Mesothelial cell of epicardium (in vitro differentiated cells): Measurements from ENCODE around the gene ADRA2B. TPM values are rescaled to one million over a fixed set of nuclear protein-coding genes. Genes with fewer than 3 reads are reported as not detected.
"Not testable (repeated sequence)": the region's sequence is repeated elsewhere in the genome, so short reads cannot be mapped to it uniquely, and the experiment has no call there.

ENCODE experiments used
- DNase-seq, 2 experiments: peaks; one replicate each; pipeline ENCODE4 v3.0.0; 2021; ENCODE audit warnings: low spot score in 2 of 2; ENCODE audit not compliant: unreplicated experiment in 2 of 2
- H3K27ac Mint-ChIP-seq: 2 replicates; pipeline ENCODE4 v1.8.0; 2021; ENCODE audit warnings: mixed read lengths
- H3K27me3 Mint-ChIP-seq: 2 replicates; pipeline ENCODE4 v1.8.0; 2021; ENCODE audit warnings: low read depth, mixed read lengths
- H3K36me3 Mint-ChIP-seq: 2 replicates; pipeline ENCODE4 v1.8.0; 2021; ENCODE audit warnings: mixed read lengths
- H3K4me1 Mint-ChIP-seq: 2 replicates; pipeline ENCODE4 v1.8.0; 2021; ENCODE audit warnings: mixed read lengths
- H3K4me3 Mint-ChIP-seq: 2 replicates; pipeline ENCODE4 v1.8.0; 2021; ENCODE audit warnings: mild to moderate bottlenecking, moderate library complexity, mixed read lengths
- H3K9me3 Mint-ChIP-seq: 2 replicates; pipeline ENCODE4 v1.8.0; 2021; ENCODE audit warnings: mixed read lengths
- total RNA-seq: library from RNA; stranded (reverse); gene quantifications from 3 replicates; pipeline ENCODE4 v1.2.1, GENCODE V29; 2021
- TF ChIP-seq, protein P1 (sequence below): fragments of 200-600 bp; sonication (generic); IDR thresholded peaks from one replicate; pipeline ENCODE4 v1.5.0; 2021; ENCODE audit warnings: antibody characterized with exemption; ENCODE audit not compliant: unreplicated experiment

The ADRA2B gene
- total RNA-seq, 1 donor from 2014 or later, result 0.56 TPM

DNA sequence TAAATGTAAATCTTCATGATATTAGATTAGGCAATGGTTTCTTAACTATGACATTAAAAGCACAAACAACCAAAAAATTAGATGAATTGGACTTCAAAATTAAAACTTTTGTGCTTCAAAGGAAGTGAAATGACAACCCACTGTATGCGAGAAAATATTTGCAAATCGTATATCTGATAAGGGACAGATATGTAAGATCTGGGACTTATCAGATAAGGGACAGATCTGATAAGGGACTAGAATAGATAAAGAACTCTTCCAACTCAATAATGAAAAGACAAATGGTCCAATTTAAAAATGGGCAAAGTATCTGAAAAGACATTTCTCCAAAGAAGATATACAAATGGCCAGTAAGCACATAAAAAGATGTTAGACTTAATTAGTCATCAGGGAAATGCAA lies 29.2 kb downstream of the ADRA2B start:
- H3K4me1 Mint-ChIP-seq, result peaks cover 5% of the 10 kb centered on the region
- peaks cover 11% of the 10 kb centered on the region for H3K9me3 Mint-ChIP-seq
- TF ChIP-seq, protein P1, sequence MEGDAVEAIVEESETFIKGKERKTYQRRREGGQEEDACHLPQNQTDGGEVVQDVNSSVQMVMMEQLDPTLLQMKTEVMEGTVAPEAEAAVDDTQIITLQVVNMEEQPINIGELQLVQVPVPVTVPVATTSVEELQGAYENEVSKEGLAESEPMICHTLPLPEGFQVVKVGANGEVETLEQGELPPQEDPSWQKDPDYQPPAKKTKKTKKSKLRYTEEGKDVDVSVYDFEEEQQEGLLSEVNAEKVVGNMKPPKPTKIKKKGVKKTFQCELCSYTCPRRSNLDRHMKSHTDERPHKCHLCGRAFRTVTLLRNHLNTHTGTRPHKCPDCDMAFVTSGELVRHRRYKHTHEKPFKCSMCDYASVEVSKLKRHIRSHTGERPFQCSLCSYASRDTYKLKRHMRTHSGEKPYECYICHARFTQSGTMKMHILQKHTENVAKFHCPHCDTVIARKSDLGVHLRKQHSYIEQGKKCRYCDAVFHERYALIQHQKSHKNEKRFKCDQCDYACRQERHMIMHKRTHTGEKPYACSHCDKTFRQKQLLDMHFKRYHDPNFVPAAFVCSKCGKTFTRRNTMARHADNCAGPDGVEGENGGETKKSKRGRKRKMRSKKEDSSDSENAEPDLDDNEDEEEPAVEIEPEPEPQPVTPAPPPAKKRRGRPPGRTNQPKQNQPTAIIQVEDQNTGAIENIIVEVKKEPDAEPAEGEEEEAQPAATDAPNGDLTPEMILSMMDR, result no peak
- peaks cover 2% of the 10 kb centered on the region for H3K27me3 Mint-ChIP-seq
- H3K36me3 Mint-ChIP-seq, result no peaks in the 10 kb centered on the region
- H3K27ac Mint-ChIP-seq, result no peak overlapping the region
- DNase-seq, result no peak
- H3K4me3 Mint-ChIP-seq, result no peak overlapping the region

DNA sequence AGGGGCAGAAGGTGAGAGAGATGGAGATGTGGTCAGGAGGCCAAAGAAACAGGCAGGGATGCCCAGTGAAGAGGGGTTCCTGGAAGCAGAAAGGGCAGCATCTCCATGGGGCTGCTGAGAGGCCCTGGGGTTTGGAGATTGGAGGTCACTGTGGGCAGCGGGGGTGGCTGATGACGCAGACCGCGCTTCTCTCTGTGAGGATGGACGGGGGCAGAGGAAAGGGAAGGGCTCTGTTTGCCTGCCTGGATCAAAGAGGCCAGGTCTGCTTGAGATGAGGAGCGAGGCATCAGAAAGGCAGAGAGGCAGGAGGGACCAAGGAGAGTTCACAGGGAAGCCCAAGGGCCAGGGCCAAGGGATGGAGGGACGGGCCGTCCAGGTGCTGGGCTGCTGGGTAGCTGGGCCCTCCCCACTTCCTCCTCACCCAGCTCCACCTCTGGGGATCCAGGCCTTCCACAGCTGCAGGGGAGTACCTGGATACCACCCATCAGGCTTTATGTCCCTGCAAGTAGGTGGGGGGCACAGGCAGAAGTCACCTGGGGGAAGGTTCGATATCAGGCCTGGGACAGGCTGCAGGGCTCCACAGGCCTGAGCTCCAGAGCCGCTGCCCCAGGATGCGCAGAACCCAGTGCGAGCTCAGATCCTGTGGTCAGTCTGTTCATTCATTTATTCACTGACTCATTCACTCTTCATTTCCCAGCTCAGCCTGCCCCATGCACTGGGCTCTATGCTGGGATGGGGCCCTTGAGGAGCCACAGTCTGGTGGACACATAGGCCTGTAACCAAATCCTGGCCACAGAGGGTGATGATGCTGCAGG lies 30.6 kb downstream of the ADRA2B start:
- Mint-ChIP-seq H3K36me3 (no peaks in the 10 kb centered on the region), H3K27me3 (peaks cover 3% of the 10 kb centered on the region), H3K4me1 (peaks cover 3% of the 10 kb centered on the region), H3K27ac (no peak overlapping the region), H3K9me3 (peaks cover 16% of the 10 kb centered on the region), H3K4me3 (no peak overlapping the region)
- DNase-seq, result peak in 1 of 2 experiments; percentile 31
- TF ChIP-seq, protein P1, result no peak

DNA sequence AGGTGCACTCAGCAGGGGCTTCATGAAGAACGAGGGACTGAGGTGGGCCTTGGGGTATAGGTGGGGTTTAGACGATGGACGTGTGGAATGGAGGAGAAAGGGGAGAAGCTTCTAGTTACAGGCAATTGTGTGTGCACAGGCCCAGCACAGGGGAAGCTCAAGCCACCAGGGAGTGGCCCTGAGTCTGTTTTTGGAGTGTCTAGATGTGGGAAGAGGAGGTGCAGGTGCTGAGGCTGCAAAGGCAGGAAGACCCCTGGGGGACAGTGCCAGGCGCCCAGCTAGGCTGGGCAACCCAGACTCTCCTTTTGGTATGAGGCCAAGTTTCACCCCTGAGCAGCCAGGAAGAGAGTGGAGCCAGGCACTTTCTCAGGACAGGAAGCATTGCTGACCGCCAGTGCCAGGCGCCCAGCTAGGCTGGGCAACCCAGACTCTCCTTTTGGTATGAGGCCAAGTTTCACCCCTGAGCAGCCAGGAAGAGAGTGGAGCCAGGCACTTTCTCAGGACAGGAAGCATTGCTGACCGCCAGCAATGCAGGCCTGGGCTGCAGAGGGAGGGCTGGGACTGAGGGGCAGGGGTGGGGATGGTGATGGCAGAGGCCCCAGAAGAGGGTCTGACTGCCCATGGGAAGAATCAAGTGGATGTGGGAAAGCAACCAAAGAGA lies 31.4 kb downstream of the ADRA2B start:
- not testable (repeated sequence) for H3K36me3 Mint-ChIP-seq, H3K27me3 Mint-ChIP-seq, DNase-seq, H3K27ac Mint-ChIP-seq, H3K4me3 Mint-ChIP-seq, H3K4me1 Mint-ChIP-seq
- peaks cover 20% of the 10 kb centered on the region for H3K9me3 Mint-ChIP-seq

DNA sequence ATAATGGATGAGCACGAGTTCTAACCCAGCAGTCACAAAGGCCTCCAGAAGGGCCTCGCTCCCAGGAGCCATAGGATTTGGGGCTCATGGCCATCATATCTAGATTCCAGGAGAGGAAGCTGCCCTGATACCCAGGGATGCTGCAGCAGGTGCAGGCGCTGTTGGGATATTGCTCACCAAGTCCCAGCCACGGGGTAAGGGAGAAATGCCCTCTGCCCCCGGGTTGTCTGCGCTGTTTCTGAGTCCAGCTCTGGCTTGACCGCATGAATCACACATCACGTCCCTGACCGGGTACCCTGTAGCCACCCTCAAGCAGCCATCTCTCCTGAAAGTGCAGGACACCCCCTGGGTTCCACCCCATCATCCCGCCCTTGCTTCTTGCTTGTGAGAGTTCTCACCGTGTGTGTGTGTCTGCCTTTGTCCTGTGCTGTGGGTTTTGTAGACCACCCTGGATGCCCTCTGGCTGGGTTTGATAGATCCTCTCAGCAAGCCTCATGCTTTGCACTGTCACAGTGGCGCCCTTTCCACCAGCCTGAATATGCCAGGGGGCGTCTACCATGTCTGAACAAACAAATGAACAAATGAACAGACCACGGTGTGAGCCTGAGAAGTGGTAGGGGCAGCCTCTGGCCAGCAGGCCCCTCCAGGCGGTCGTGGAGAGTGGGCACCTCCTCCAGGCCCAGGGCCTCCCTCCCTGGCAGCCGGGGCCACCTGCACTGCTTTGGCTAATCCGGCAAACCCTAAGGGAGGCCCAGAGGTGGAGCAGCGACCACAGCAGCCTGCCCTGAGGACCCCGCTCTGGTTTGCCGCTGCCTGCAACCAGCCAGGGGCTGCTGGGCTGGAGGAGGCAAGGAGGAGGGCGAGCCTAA lies 32.1 kb downstream of the ADRA2B start:
- Mint-ChIP-seq H3K27ac (no peak overlapping the region), H3K27me3 (peaks cover 11% of the 10 kb centered on the region), H3K4me1 (no peaks in the 10 kb centered on the region), H3K36me3 (no peaks in the 10 kb centered on the region), H3K9me3 (peaks cover 20% of the 10 kb centered on the region), H3K4me3 (no peak overlapping the region)
- TF ChIP-seq, protein P1, result no peak
- no peak for DNase-seq

DNA sequence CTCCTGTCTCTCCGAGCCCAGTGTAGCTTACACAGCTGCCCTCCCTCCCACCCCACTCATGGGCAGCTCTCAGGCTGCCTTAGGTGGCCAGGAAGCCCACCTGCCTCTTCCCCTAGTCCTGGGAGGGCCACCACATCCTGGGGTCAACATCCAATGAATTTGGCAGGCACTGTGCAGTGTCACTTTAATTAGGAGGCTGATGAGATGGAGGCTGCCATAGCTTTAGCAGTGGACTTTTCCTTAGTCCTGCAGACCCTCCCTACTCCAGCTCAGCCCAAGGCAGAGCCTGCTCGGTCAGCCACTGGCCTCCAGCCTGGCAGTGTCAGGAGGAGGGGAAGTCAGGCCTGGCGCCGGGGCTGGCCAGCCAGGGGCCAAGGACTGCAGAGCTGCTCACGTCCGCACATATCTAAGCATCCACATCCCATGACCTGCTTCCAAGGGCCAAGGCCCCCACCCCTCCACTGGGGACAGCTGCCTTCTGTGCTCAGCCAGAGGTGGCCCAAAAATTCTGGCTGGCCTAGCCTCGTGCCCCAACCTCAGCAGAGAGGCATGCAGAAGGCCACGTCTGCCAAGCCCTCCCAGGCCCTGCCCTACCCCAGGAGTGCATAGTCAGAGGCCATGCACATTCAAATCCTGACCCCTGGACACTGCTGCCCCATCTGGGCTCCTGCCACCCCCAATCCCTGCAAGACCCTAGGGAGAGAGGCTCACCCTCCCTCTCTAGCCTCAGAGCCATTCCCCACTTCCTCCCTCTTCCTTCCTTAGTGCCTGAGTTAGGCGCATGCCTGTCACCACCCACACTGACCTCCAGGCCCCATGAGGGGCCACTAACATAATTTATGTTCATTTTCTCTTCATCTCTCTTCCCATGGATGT lies 33.1 kb downstream of the ADRA2B start:
- peaks cover 13% of the 10 kb centered on the region for H3K27me3 Mint-ChIP-seq
- peaks cover 20% of the 10 kb centered on the region for H3K9me3 Mint-ChIP-seq
- DNase-seq, result no peak
- H3K4me1 Mint-ChIP-seq, result no peaks in the 10 kb centered on the region
- no peaks in the 10 kb centered on the region for H3K36me3 Mint-ChIP-seq
- TF ChIP-seq, protein P1, result no peak
- no peak overlapping the region for H3K27ac Mint-ChIP-seq
- no peak overlapping the region for H3K4me3 Mint-ChIP-seq
